Neuronal stem cell (in vitro differentiated cells): ENCODE results near the gene FAM131B.
A peak's percentile ranks its signal among the peaks of the same experiment; 100 is the strongest.
"Not testable (repeated sequence)": the region's sequence is repeated elsewhere in the genome, so short reads cannot be mapped to it uniquely, and the experiment has no call there.

Source experiments
- DNase-seq: peaks from one replicate; pipeline ENCODE4 v3.0.0-alpha.2; 2013; ENCODE audit warnings: low spot score
- H2AFZ ChIP-seq: one replicate; pipeline ENCODE4 v1.6.1; 2013; ENCODE audit warnings: mild to moderate bottlenecking, low read length, inconsistent platforms
- H2AK5ac ChIP-seq: 2 replicates; pipeline ENCODE4 v1.6.1; 2013; ENCODE audit warnings: low read depth, mild to moderate bottlenecking, inconsistent platforms, low read length, moderate library complexity, mixed read lengths
- H2BK120ac ChIP-seq: 2 replicates; pipeline ENCODE4 v1.6.1; 2013; ENCODE audit warnings: low read depth, mild to moderate bottlenecking, inconsistent platforms, low read length, moderate library complexity, mixed read lengths
- H2BK12ac ChIP-seq: one replicate; pipeline ENCODE4 v1.6.1; 2013; ENCODE audit warnings: low read length, inconsistent platforms
- H2BK15ac ChIP-seq: 2 replicates; pipeline ENCODE4 v1.6.1; 2013; ENCODE audit warnings: mild to moderate bottlenecking, low read length, inconsistent platforms, mixed read lengths
- H2BK5ac ChIP-seq: one replicate; pipeline ENCODE4 v1.6.1; 2013; ENCODE audit warnings: inconsistent platforms, mild to moderate bottlenecking, low read length, moderate library complexity
- H3K14ac ChIP-seq: one replicate; pipeline ENCODE4 v1.6.1; 2013; ENCODE audit warnings: low read length, inconsistent platforms
- H3K18ac ChIP-seq: 2 replicates; pipeline ENCODE4 v1.6.1; 2013; ENCODE audit warnings: low read length, inconsistent platforms
- H3K23ac ChIP-seq: 2 replicates; pipeline ENCODE4 v1.6.1; 2013; ENCODE audit warnings: low read depth, mild to moderate bottlenecking, mixed read lengths, low read length, inconsistent platforms; ENCODE audit not compliant: poor library complexity
- H3K27ac ChIP-seq: replicated peaks from 3 replicates; pipeline ENCODE4 v1.5.1; 2013; ENCODE audit warnings: low read length, inconsistent platforms
- H3K27me3 ChIP-seq, 3 experiments: 2 replicates each; pipeline ENCODE4 v1.6.1; 2013; ENCODE audit warnings: low read length in 3 of 3, mild to moderate bottlenecking in 2 of 3, inconsistent platforms in 1 of 3, low read depth in 1 of 3, mixed read lengths in 1 of 3, moderate library complexity in 1 of 3; ENCODE audit not compliant: control insufficient read depth in 3 of 3, insufficient read depth in 3 of 3
- H3K36me3 ChIP-seq, 2 donors: replicated peaks in 1 of 2; 2 replicates each; pipeline ENCODE4 v1.6.1; 2013; ENCODE audit warnings: low read length in 2 of 2; ENCODE audit not compliant: control insufficient read depth in 2 of 2, insufficient read depth in 2 of 2
- H3K4ac ChIP-seq: 2 replicates; pipeline ENCODE4 v1.6.1; 2013; ENCODE audit warnings: inconsistent platforms, mild to moderate bottlenecking, low read length, moderate library complexity
- H3K4me1 ChIP-seq, 2 donors: 1 replicate in 1 of 2; 2 replicates in 1 of 2; pipeline ENCODE4 v1.6.1; 2013; ENCODE audit warnings: low read length in 2 of 2, low read depth in 1 of 2; ENCODE audit not compliant: control insufficient read depth in 2 of 2, insufficient read depth in 1 of 2
- H3K4me2 ChIP-seq: one replicate; pipeline ENCODE4 v1.6.1; 2013; ENCODE audit warnings: mild to moderate bottlenecking, low read length, inconsistent platforms; ENCODE audit not compliant: insufficient read depth, poor library complexity, severe bottlenecking
- H3K4me3 ChIP-seq, 2 donors: 2 replicates each; pipeline ENCODE4 v1.5.1; 2013; ENCODE audit warnings: low read length in 2 of 2, mild to moderate bottlenecking in 2 of 2, inconsistent platforms in 1 of 2, moderate library complexity in 1 of 2
- H3K79me1 ChIP-seq: one replicate; pipeline ENCODE4 v1.6.1; 2013; ENCODE audit warnings: low read depth, mild to moderate bottlenecking, inconsistent platforms, low read length, moderate library complexity
- H3K9ac ChIP-seq: one replicate; pipeline ENCODE4 v1.6.1; 2013; ENCODE audit warnings: mild to moderate bottlenecking, low read depth, low read length, inconsistent platforms; ENCODE audit not compliant: poor library complexity
- H3K9me3 ChIP-seq, 2 donors: replicated peaks in 1 of 2; 2 replicates each; pipeline versions ENCODE3 to v1.6.1; 2013; ENCODE audit warnings: low read length in 2 of 2, mild to moderate bottlenecking in 2 of 2, inconsistent platforms in 1 of 2, low read depth in 1 of 2, mixed read lengths in 1 of 2, moderate library complexity in 1 of 2; ENCODE audit not compliant: control insufficient read depth in 2 of 2, insufficient read depth in 1 of 2
- H4K8ac ChIP-seq: one replicate; pipeline ENCODE4 v1.6.1; 2013; ENCODE audit warnings: low read depth, mild to moderate bottlenecking, inconsistent platforms, low read length, moderate library complexity
- H4K91ac ChIP-seq: one replicate; pipeline ENCODE4 v1.6.1; 2013; ENCODE audit warnings: low read length, low read depth, mild to moderate bottlenecking, inconsistent platforms; ENCODE audit not compliant: poor library complexity
- WGBS, 2 donors: extraction: QIAGEN DNeasy Blood & Tissue Kit; methylation state at CpG; one replicate each; pipeline ENCODE4 v1.1.7; 2013; ENCODE audit warnings: missing lambda C conversion rate in 2 of 2, mixed read lengths in 1 of 2; ENCODE audit not compliant: insufficient read length in 2 of 2, insufficient replicate concordance in 1 of 2; ENCODE audit errors: extremely low coverage in 2 of 2; 5-methylcytosine and 5-hydroxymethylcytosine counted together

Gene FAM131B

GRCh38 chr7:143392427-143392826, 29.9 kb upstream of the FAM131B start:
- not testable (repeated sequence) for H3K27ac ChIP-seq

GRCh38 chr7:143391462-143392404, 29.2 kb upstream of the FAM131B start:
- Histone ChIP-seq H3K4me3 (no peak overlapping the region), H4K91ac (no peak overlapping the region), H2BK12ac (no peak overlapping the region), H2BK5ac (no peak overlapping the region), H2AK5ac (no peak overlapping the region), H3K4ac (no peak overlapping the region), H2AFZ (no peak overlapping the region), H3K27ac (no peak overlapping the region), H3K27me3 (no peaks in the 10 kb centered on the region), H3K9me3 (no peaks in the 10 kb centered on the region), H3K14ac (no peak overlapping the region), H3K79me1 (peaks cover 5% of the 10 kb centered on the region), H2BK120ac (no peak overlapping the region), H3K23ac (peak overlapping the region; percentile 34), H4K8ac (no peak overlapping the region), H2BK15ac (no peak overlapping the region), H3K9ac (no peak overlapping the region), H3K36me3 (peaks cover 43 to 67% of the 10 kb centered on the region in 2 donors), H3K4me1 (peaks cover 2 to 3% of the 10 kb centered on the region in 2 donors), H3K18ac (no peak overlapping the region), H3K4me2 (no peak overlapping the region)
- no CpG with 5 or more reads among the region's 24 CpGs for WGBS, 2 donors
- no peak for DNase-seq

More at GRCh38 chr7:143392427-143392826, 29.9 kb upstream of the FAM131B start:
- not testable (repeated sequence) for H3K4me3 ChIP-seq, H2BK15ac ChIP-seq, H3K4me1 ChIP-seq, H3K4me2 ChIP-seq, DNase-seq, H3K14ac ChIP-seq, H3K9me3 ChIP-seq, H4K91ac ChIP-seq, H2AK5ac ChIP-seq, H3K23ac ChIP-seq, H3K4ac ChIP-seq, H3K18ac ChIP-seq, H2BK12ac ChIP-seq, H3K27me3 ChIP-seq, H2BK5ac ChIP-seq, H4K8ac ChIP-seq, H2AFZ ChIP-seq, H3K9ac ChIP-seq, H2BK120ac ChIP-seq, H3K79me1 ChIP-seq
- no CpG with 5 or more reads among the region's 8 CpGs for WGBS, 2 donors
- H3K36me3 ChIP-seq, result peaks cover 43 to 60% of the 10 kb centered on the region in 2 donors

- no peak overlapping the region for H4K91ac ChIP-seq
- H3K79me1 ChIP-seq, result peaks cover 5% of the 10 kb centered on the region
- H2AFZ ChIP-seq, result no peak overlapping the region
- no peak for DNase-seq
- no peak overlapping the region for H3K18ac ChIP-seq
- no peak overlapping the region for H4K8ac ChIP-seq
- peaks cover 0 to 1% of the 10 kb centered on the region in 2 donors for H3K9me3 ChIP-seq
- H3K27ac ChIP-seq, result no peak overlapping the region
- H2AK5ac ChIP-seq, result no peak overlapping the region
- no peak overlapping the region for H3K4me3 ChIP-seq
- H3K9ac ChIP-seq, result no peak overlapping the region
- no peak overlapping the region for H3K4me2 ChIP-seq
- no peak overlapping the region for H2BK12ac ChIP-seq
- peaks cover 3 to 5% of the 10 kb centered on the region in 2 donors for H3K4me1 ChIP-seq
- H3K4ac ChIP-seq, result no peak overlapping the region
- H3K14ac ChIP-seq, result no peak overlapping the region
- H3K27me3 ChIP-seq, result no peaks in the 10 kb centered on the region
- no peak overlapping the region for H2BK5ac ChIP-seq
- H3K23ac ChIP-seq, result peak overlapping the region; percentile 45
- no CpG with 5 or more reads among the region's 9 CpGs for WGBS, 2 donors
- H2BK15ac ChIP-seq, result no peak overlapping the region
- no peak overlapping the region for H2BK120ac ChIP-seq
- peaks cover 45 to 68% of the 10 kb centered on the region in 2 donors for H3K36me3 ChIP-seq
These were observed 28.3 kb upstream of the FAM131B start for GRCh38 chr7:143390773-143391317.

GRCh38 chr7:143390104-143390772, 27.7 kb upstream of the FAM131B start:
- H3K27ac ChIP-seq, result no peak overlapping the region
- H2BK5ac ChIP-seq, result no peak overlapping the region
- peak overlapping the region; percentile 45 for H3K23ac ChIP-seq
- H3K79me1 ChIP-seq, result peaks cover 5% of the 10 kb centered on the region
- no peak overlapping the region for H3K4me3 ChIP-seq
- peaks cover 0 to 2% of the 10 kb centered on the region in 2 donors for H3K9me3 ChIP-seq
- H3K14ac ChIP-seq, result no peak overlapping the region
- H4K91ac ChIP-seq, result no peak overlapping the region
- no CpG with 5 or more reads among the region's 10 CpGs for WGBS, 2 donors
- H2BK12ac ChIP-seq, result no peak overlapping the region
- H3K4ac ChIP-seq, result no peak overlapping the region
- H2AFZ ChIP-seq, result no peak overlapping the region
- H3K9ac ChIP-seq, result no peak overlapping the region
- H3K18ac ChIP-seq, result no peak overlapping the region
- H2AK5ac ChIP-seq, result no peak overlapping the region
- no peak for DNase-seq
- no peak overlapping the region for H2BK120ac ChIP-seq
- peaks cover 0 to 5% of the 10 kb centered on the region in 2 donors for H3K4me1 ChIP-seq
- no peak overlapping the region for H2BK15ac ChIP-seq
- no peak overlapping the region for H4K8ac ChIP-seq
- H3K27me3 ChIP-seq, result no peaks in the 10 kb centered on the region
- no peak overlapping the region for H3K4me2 ChIP-seq
- H3K36me3 ChIP-seq, result peaks cover 45 to 71% of the 10 kb centered on the region in 2 donors
